SJCRH30 (cell line): Measurements from ENCODE around the gene PITPNC1. TPM values are rescaled to one million over a fixed set of nuclear protein-coding genes. Genes with fewer than 3 reads are reported as not detected.

ENCODE experiments used
- DNase-seq, 2 experiments: peaks; one replicate each; pipeline ENCODE4 v3.0.0-alpha.2; 2015 to 2020
- H3K27ac ChIP-seq: fragments of 250-450 bp; sonication (Bioruptor Pico); 2 replicates; pipeline ENCODE4 v1.5.1; 2020; ENCODE audit warnings: mild to moderate bottlenecking, moderate library complexity
- H3K27me3 ChIP-seq: fragments of 250-450 bp; sonication (Bioruptor Pico); 2 replicates; pipeline ENCODE4 v1.5.1; 2020; ENCODE audit warnings: mild to moderate bottlenecking, moderate library complexity
- H3K36me3 ChIP-seq: fragments of 250-450 bp; sonication (Bioruptor Pico); 2 replicates; pipeline ENCODE4 v1.5.1; 2020; ENCODE audit warnings: mild to moderate bottlenecking, moderate library complexity
- H3K4me1 ChIP-seq: fragments of 250-450 bp; sonication (Bioruptor Pico); 2 replicates; pipeline ENCODE4 v1.5.1; 2020; ENCODE audit warnings: mild to moderate bottlenecking, moderate library complexity
- H3K4me3 ChIP-seq: fragments of 250-450 bp; sonication (Bioruptor Pico); 2 replicates; pipeline ENCODE4 v1.5.1; 2020; ENCODE audit warnings: mild to moderate bottlenecking, moderate library complexity
- H3K9me3 ChIP-seq: fragments of 250-450 bp; sonication (Bioruptor Pico); replicated peaks from 2 replicates; pipeline ENCODE4 v1.5.1; 2020; ENCODE audit warnings: mild to moderate bottlenecking, moderate library complexity
- total RNA-seq: library from RNA; depleted of rRNA; stranded (reverse); fragments of >200 nt; shearing (Covaris generic); gene quantifications from 2 replicates; pipeline ENCODE4 v1.2.3, GENCODE V29; 2014

The PITPNC1 gene
- total RNA-seq, 1 experiment from 2014 or later: 3.5 TPM

GRCh38 chr17:67518876-67519275 lies 141.8 kb downstream of the PITPNC1 start:
- Histone ChIP-seq H3K4me1 (no peaks in the 10 kb centered on the region; the same call in 1 of the 2 replicates), H3K36me3 (no peaks in the 10 kb centered on the region), H3K27me3 (no peaks in the 10 kb centered on the region), H3K4me3 (no peak overlapping the region), H3K27ac (no peak overlapping the region), H3K9me3 (no peaks in the 10 kb centered on the region; the same call in 1 of the 2 replicates)
- DNase-seq: no peak

GRCh38 chr17:67519801-67520251 lies 142.7 kb downstream of the PITPNC1 start:
- no peak overlapping the region for H3K4me3 ChIP-seq
- no peaks in the 10 kb centered on the region; the same call in 1 of the 2 replicates for H3K4me1 ChIP-seq
- no peaks in the 10 kb centered on the region; the same call in 1 of the 2 replicates for H3K9me3 ChIP-seq
- no peak overlapping the region for H3K27ac ChIP-seq
- H3K36me3 ChIP-seq: no peaks in the 10 kb centered on the region
- no peaks in the 10 kb centered on the region for H3K27me3 ChIP-seq
- no peak for DNase-seq

GRCh38 chr17:67520252-67520906 lies 143.3 kb downstream of the PITPNC1 start:
- H3K27me3 ChIP-seq: no peaks in the 10 kb centered on the region
- no peaks in the 10 kb centered on the region; the same call in 1 of the 2 replicates for H3K9me3 ChIP-seq
- no peak for DNase-seq
- H3K4me3 ChIP-seq: no peak overlapping the region
- H3K27ac ChIP-seq: no peak overlapping the region
- H3K36me3 ChIP-seq: no peaks in the 10 kb centered on the region
- peaks cover 1% of the 10 kb centered on the region; the same call in 1 of the 2 replicates for H3K4me1 ChIP-seq

- Histone ChIP-seq H3K9me3 (no peaks in the 10 kb centered on the region; the same call in 1 of the 2 replicates), H3K36me3 (no peaks in the 10 kb centered on the region), H3K4me3 (no peak overlapping the region), H3K4me1 (peaks cover 9% of the 10 kb centered on the region; the same call in 1 of the 2 replicates), H3K27me3 (no peaks in the 10 kb centered on the region), H3K27ac (no peak overlapping the region)
- DNase-seq: no peak
These were observed 144.1 kb downstream of the PITPNC1 start for GRCh38 chr17:67520916-67521774.

- no peak overlapping the region for H3K4me3 ChIP-seq
- DNase-seq: no peak
- no peaks in the 10 kb centered on the region for H3K27me3 ChIP-seq
- H3K9me3 ChIP-seq: no peaks in the 10 kb centered on the region; the same call in 1 of the 2 replicates
- peaks cover 10% of the 10 kb centered on the region; the same call in 1 of the 2 replicates for H3K4me1 ChIP-seq
- no peak overlapping the region for H3K27ac ChIP-seq
- H3K36me3 ChIP-seq: no peaks in the 10 kb centered on the region
These were observed 144.6 kb downstream of the PITPNC1 start for GRCh38 chr17:67521775-67522069.

GRCh38 chr17:67523101-67523500 lies 146.0 kb downstream of the PITPNC1 start:
- Histone ChIP-seq H3K27me3 (no peaks in the 10 kb centered on the region), H3K27ac (no peak overlapping the region)
- no peak for DNase-seq

GRCh38 chr17:67525239-67526135 lies 148.4 kb downstream of the PITPNC1 start:
- peaks cover 20% of the 10 kb centered on the region for H3K4me1 ChIP-seq
- no peaks in the 10 kb centered on the region for H3K9me3 ChIP-seq
- peak; percentile 48 to 74 for DNase-seq
- peak overlapping the region; percentile 73 for H3K27ac ChIP-seq
- H3K4me3 ChIP-seq: no peak overlapping the region; the same call in 1 of the 2 replicates
- no peaks in the 10 kb centered on the region for H3K27me3 ChIP-seq
- no peaks in the 10 kb centered on the region for H3K36me3 ChIP-seq

More at GRCh38 chr17:67523101-67523500, 146.0 kb downstream of the PITPNC1 start:
- H3K36me3 ChIP-seq: no peaks in the 10 kb centered on the region
- H3K4me1 ChIP-seq: peaks cover 10% of the 10 kb centered on the region; the same call in 1 of the 2 replicates
- H3K9me3 ChIP-seq: no peaks in the 10 kb centered on the region
- no peak overlapping the region for H3K4me3 ChIP-seq

GRCh38 chr17:67526700-67527099 lies 149.6 kb downstream of the PITPNC1 start:
- peaks cover 20% of the 10 kb centered on the region for H3K4me1 ChIP-seq
- DNase-seq: no peak
- H3K4me3 ChIP-seq: no peak overlapping the region

GRCh38 chr17:67528751-67529436 lies 151.8 kb downstream of the PITPNC1 start:
- H3K9me3 ChIP-seq: no peaks in the 10 kb centered on the region
- peak overlapping the region; percentile 75 for H3K27ac ChIP-seq
- peaks cover 20% of the 10 kb centered on the region for H3K4me1 ChIP-seq
- H3K27me3 ChIP-seq: no peaks in the 10 kb centered on the region
- peak; percentile 86 to 87 for DNase-seq
- peak overlapping the region; percentile 57 for H3K4me3 ChIP-seq
- no peaks in the 10 kb centered on the region for H3K36me3 ChIP-seq

More at GRCh38 chr17:67526700-67527099, 149.6 kb downstream of the PITPNC1 start:
- Histone ChIP-seq H3K27me3 (no peaks in the 10 kb centered on the region), H3K9me3 (no peaks in the 10 kb centered on the region), H3K36me3 (no peaks in the 10 kb centered on the region), H3K27ac (no peak overlapping the region)

- Histone ChIP-seq H3K36me3 (no peaks in the 10 kb centered on the region), H3K4me3 (no peak overlapping the region), H3K9me3 (no peaks in the 10 kb centered on the region), H3K27ac (no peak overlapping the region), H3K4me1 (peaks cover 19% of the 10 kb centered on the region), H3K27me3 (no peaks in the 10 kb centered on the region)
- no peak for DNase-seq
These were observed 154.2 kb downstream of the PITPNC1 start for GRCh38 chr17:67531291-67531690.

GRCh38 chr17:67532326-67532871 lies 155.3 kb downstream of the PITPNC1 start:
- H3K27ac ChIP-seq: no peak overlapping the region

GRCh38 chr17:67534941-67535340 lies 157.9 kb downstream of the PITPNC1 start:
- no peaks in the 10 kb centered on the region for H3K27me3 ChIP-seq
- H3K9me3 ChIP-seq: no peaks in the 10 kb centered on the region
- DNase-seq: peak; percentile 49 to 61
- no peak overlapping the region for H3K27ac ChIP-seq
- no peaks in the 10 kb centered on the region for H3K36me3 ChIP-seq
- peaks cover 9% of the 10 kb centered on the region for H3K4me1 ChIP-seq
- no peak overlapping the region for H3K4me3 ChIP-seq

More at GRCh38 chr17:67532326-67532871, 155.3 kb downstream of the PITPNC1 start:
- no peak overlapping the region for H3K4me3 ChIP-seq
- H3K36me3 ChIP-seq: no peaks in the 10 kb centered on the region
- no peaks in the 10 kb centered on the region for H3K9me3 ChIP-seq
- DNase-seq: peak; percentile 6 to 22
- H3K27me3 ChIP-seq: no peaks in the 10 kb centered on the region
- peaks cover 19% of the 10 kb centered on the region for H3K4me1 ChIP-seq

- H3K4me3 ChIP-seq: no peak overlapping the region
- no peak overlapping the region for H3K27ac ChIP-seq
- no peak for DNase-seq
- no peaks in the 10 kb centered on the region for H3K27me3 ChIP-seq
- no peaks in the 10 kb centered on the region for H3K4me1 ChIP-seq
- no peaks in the 10 kb centered on the region for H3K9me3 ChIP-seq
- H3K36me3 ChIP-seq: no peaks in the 10 kb centered on the region
These were observed 165.4 kb downstream of the PITPNC1 start for GRCh38 chr17:67542219-67543114.
